SK-N-MC (cell line): ENCODE measurements around the gene RDX.
A peak's percentile ranks its signal among the peaks of the same experiment; 100 is the strongest.

Experiments used
- DNase-seq: peaks from one replicate; pipeline ENCODE4 v3.0.0-alpha.2; 2011; ENCODE audit warnings: low read depth, low spot score
- H3K27ac ChIP-seq: fragments of 200-600 bp; sonication (generic); 2 replicates; pipeline ENCODE4 v1.5.1; 2016; ENCODE audit warnings: mixed run types
- H3K36me3 ChIP-seq: fragments of 200-600 bp; sonication (generic); 2 replicates; pipeline ENCODE4 v1.6.1; 2017; ENCODE audit warnings: antibody characterized with exemption, low read length, mixed read lengths; ENCODE audit not compliant: insufficient read depth
- H3K4me3 ChIP-seq: fragments of 200-600 bp; sonication (generic); 2 replicates; pipeline ENCODE4 v1.5.1; 2016
- H3K9ac ChIP-seq: fragments of 200-600 bp; sonication (generic); 2 replicates; pipeline ENCODE4 v1.8.0; 2017; ENCODE audit warnings: mixed run types, mixed read lengths; ENCODE audit not compliant: insufficient read length
- H3K9me3 ChIP-seq: fragments of 200-600 bp; sonication (generic); 2 replicates; pipeline ENCODE4 v1.6.1; 2017; ENCODE audit warnings: low read depth, mild to moderate bottlenecking, antibody characterized with exemption, low read length, moderate library complexity, mixed read lengths
- EZH2 ChIP-seq: fragments of 200-600 bp; sonication (generic); IDR thresholded peaks from one replicate; pipeline ENCODE4 v1.6.1; 2017; ENCODE audit warnings: antibody characterized with exemption
- FOXP2 ChIP-seq: optimal IDR thresholded peaks from 2 replicates; pipeline ENCODE3; 2011; ENCODE audit warnings: mild to moderate bottlenecking, moderate library complexity; ENCODE audit not compliant: insufficient read depth; ENCODE audit errors: extremely low read length, control extremely low read depth
- POLR2AphosphoS5 ChIP-seq: IDR thresholded peaks from 2 replicates; pipeline ENCODE4 v1.6.1; 2012; ENCODE audit warnings: mild to moderate bottlenecking, low read depth, low read length, borderline replicate concordance

The RDX gene

DNA sequence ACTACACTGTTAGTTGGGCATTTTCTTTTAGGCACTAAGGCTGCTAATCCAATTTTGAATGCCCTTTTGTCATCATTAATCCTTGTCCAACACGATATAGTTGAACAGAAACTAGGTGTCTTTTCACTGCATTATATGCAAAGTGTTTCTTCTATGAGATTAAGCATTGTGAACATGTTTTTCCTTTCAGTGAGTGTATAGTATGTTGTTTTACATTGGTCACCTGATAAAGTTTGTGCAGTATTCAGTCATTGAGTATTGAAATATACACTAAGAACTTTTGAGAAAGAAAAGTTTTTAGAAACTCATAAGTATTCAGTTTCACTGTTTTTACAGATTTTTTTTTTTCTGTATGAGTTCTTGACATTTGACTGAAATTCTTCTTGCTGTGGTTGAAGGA is 144.2 kb downstream of the RDX start:
- Histone ChIP-seq H3K36me3 (peaks cover 3% of the 10 kb centered on the region; the same call in 1 of the 2 replicates), H3K9ac (no peak overlapping the region), H3K27ac (no peak overlapping the region), H3K9me3 (no peaks in the 10 kb centered on the region), H3K4me3 (no peak overlapping the region)
- no peak for DNase-seq
- TF ChIP-seq POLR2AphosphoS5: no peak
- TF ChIP-seq EZH2: no peak
- no peak for TF ChIP-seq FOXP2

DNA sequence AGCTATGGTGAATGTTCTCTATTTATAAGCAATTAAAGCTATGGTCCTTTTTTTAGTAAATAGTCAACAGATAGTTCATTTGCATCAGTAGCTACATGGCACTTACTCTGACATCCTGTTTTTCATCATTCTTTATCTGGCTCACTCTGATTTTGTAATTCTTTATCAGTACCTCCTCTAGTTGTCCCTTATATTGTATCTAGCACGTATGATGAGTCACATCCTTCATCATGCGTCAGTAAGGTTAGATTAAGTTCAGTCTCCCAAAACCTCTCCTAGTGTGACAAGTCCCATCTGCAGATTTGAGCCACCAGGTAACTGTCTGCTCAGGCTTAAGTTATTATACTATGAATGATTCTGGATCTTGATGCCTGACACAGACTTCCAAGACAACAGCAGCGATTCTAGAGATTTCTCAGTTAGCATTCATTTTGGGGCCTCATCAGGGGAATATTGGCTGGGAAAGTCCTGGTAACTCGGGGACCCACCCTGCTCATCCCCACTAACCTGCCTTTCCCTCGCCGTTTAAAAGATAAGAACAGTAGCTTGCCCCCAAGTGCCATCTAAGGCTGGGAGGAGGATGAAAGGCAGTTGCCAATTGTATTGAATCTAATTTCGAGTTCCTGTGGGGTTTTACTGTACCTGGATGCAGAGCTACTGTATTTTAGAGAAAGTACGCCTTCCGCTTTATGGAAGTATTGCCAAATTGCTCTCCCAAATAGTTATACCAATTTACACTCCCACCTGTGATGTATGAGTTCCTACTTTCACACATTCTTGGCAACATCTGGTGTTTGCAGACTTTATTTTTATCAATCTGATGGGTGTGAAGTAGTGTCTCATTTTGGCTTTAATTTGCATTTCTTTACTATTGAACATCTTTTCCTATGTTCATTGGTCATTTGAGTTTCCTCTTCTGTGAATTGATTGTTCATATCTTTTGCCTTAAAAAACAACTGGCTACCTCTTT is 147.4 kb downstream of the RDX start:
- Histone ChIP-seq H3K27ac (no peak overlapping the region), H3K36me3 (peaks cover 3% of the 10 kb centered on the region; the same call in 1 of the 2 replicates), H3K4me3 (no peak overlapping the region), H3K9ac (no peak overlapping the region), H3K9me3 (no peaks in the 10 kb centered on the region)
- no peak for DNase-seq
- no peak for TF ChIP-seq POLR2AphosphoS5
- TF ChIP-seq EZH2: no peak
- TF ChIP-seq FOXP2: no peak

- no peaks in the 10 kb centered on the region for H3K9me3 ChIP-seq
- no peak for DNase-seq
- H3K36me3 ChIP-seq: peaks cover 3% of the 10 kb centered on the region; the same call in 1 of the 2 replicates
- no peak overlapping the region for H3K27ac ChIP-seq
- H3K9ac ChIP-seq: no peak overlapping the region
- H3K4me3 ChIP-seq: no peak overlapping the region
- TF ChIP-seq POLR2AphosphoS5: no peak
- no peak for TF ChIP-seq EZH2
- no peak for TF ChIP-seq FOXP2
Observed at GRCh38 chr11:110147962-110148709, 148.3 kb downstream of the RDX start.

GRCh38 chr11:110141812-110142211 is 154.6 kb downstream of the RDX start:
- H3K9me3 ChIP-seq: no peaks in the 10 kb centered on the region
- H3K9ac ChIP-seq: no peak overlapping the region
- DNase-seq: no peak
- no peak overlapping the region for H3K4me3 ChIP-seq
- no peak for TF ChIP-seq POLR2AphosphoS5
- no peak for TF ChIP-seq FOXP2
- no peak for TF ChIP-seq EZH2
- H3K36me3 ChIP-seq: peaks cover 6% of the 10 kb centered on the region; the same call in 1 of the 2 replicates
- no peak overlapping the region for H3K27ac ChIP-seq

GRCh38 chr11:110134110-110134509 is 162.3 kb downstream of the RDX start:
- no peak for DNase-seq
- TF ChIP-seq POLR2AphosphoS5 (no peak), EZH2 (no peak), FOXP2 (no peak)
- Histone ChIP-seq H3K9me3 (no peaks in the 10 kb centered on the region), H3K9ac (no peak overlapping the region), H3K4me3 (no peak overlapping the region), H3K27ac (peak overlapping the region; percentile 21; the same call in 1 of the 2 replicates), H3K36me3 (peaks cover 10% of the 10 kb centered on the region; the same call in 1 of the 2 replicates)

DNA sequence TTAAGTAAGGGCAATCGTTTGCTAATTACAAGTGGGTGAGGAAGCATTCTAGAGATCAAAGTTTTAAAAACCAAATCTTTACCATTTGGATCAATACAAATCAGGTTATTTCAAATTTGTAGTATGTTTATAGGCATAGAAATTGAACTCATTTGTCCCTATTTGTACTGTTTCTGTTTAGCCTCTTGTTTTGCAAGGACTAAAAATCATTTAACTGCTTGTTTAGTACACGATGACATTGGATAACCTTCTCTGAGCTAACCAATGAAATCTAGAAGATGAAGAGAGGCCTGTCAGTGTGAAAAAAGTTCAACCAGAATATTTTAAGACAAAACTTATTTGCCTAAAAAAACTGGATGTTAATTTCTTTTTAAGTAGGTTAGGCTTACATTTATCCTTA is 163.3 kb downstream of the RDX start:
- no peak for TF ChIP-seq FOXP2
- TF ChIP-seq EZH2: no peak
- TF ChIP-seq POLR2AphosphoS5: no peak
- no peak for DNase-seq
- H3K9me3 ChIP-seq: no peaks in the 10 kb centered on the region
- H3K36me3 ChIP-seq: peaks cover 10% of the 10 kb centered on the region; the same call in 1 of the 2 replicates
- H3K27ac ChIP-seq: peak overlapping the region; percentile 52
- peak overlapping the region; percentile 30; the same call in 1 of the 2 replicates for H3K4me3 ChIP-seq
- peak overlapping the region; percentile 51 for H3K9ac ChIP-seq

GRCh38 chr11:110131386-110132123 is 164.9 kb downstream of the RDX start:
- TF ChIP-seq FOXP2: no peak
- Histone ChIP-seq H3K27ac (peak overlapping the region; percentile 98; the same call in 1 of the 2 replicates), H3K4me3 (peak overlapping the region; percentile 68), H3K9ac (no peak overlapping the region), H3K36me3 (0 out of 2 replicates have a peak, but pooled peaks cover under 1% of the 10 kb centered on the region), H3K9me3 (no peaks in the 10 kb centered on the region)
- no peak for DNase-seq

DNA sequence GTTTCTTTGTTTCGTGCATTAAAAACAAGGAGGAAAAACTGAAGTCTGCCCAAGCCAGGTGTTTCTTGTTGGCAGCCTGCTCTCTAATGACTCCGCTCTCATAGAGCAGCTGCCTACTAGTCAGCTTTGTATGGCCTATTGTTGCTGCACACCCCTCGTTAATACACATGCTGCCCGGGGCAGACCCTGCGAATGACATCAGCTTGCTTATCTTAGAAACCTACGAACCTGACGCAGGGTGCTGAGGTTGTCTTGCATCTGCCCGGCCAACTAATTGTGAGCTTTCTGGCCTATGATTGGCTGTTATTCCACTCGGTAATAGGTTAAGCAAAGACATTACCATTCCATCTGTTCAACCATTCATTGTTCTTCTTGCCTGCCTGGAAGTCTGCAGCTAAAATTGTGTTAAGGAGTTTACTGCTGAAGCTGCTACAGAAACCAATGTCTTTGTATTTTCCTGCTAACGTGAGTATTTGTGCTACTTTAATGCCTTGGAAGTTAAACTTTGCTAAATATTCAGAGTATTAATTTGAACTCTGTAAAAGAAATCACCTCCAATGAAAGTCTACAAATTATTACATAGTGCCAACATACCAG is 165.7 kb downstream of the RDX start:
- H3K4me3 ChIP-seq: peak overlapping the region; percentile 68
- DNase-seq: no peak
- H3K27ac ChIP-seq: peak overlapping the region; percentile 98

More for the DNA sequence above, 165.7 kb downstream of the RDX start:
- no peak overlapping the region for H3K9ac ChIP-seq
- no peaks in the 10 kb centered on the region for H3K9me3 ChIP-seq
- H3K36me3 ChIP-seq: no peaks in the 10 kb centered on the region
- TF ChIP-seq EZH2 (no peak), FOXP2 (no peak), POLR2AphosphoS5 (no peak)
